Measurements from ENCODE around the gene NTRK2.
"Not testable (repeated sequence)": the region's sequence is repeated elsewhere in the genome, so short reads cannot be mapped to it uniquely, and the experiment has no call there.

NTRK2 gene

GRCh38 chr9:84897362-84898094, 228.0 kb downstream of the NTRK2 start:
- no peak for DNase-seq

DNA sequence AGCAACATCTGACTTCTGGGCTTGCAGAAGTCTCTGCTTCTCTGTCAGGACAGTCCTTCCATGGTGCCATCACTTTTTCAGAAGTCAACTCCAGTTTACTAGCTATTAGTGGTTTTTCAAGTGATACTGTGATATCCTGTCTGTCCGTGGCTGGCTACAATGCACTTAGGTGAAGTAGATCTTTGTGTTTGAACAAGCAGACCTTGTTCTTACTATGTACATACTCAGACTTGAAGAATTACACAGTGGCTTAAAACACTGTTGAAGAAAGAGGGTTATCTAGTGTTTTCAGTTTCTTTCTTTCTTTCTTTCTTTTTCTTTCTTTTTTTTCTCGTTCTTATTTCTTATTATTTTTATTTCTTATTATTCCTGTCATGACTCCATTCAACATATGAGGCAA, 228.7 kb downstream of the NTRK2 start:
- no peak for DNase-seq

DNA sequence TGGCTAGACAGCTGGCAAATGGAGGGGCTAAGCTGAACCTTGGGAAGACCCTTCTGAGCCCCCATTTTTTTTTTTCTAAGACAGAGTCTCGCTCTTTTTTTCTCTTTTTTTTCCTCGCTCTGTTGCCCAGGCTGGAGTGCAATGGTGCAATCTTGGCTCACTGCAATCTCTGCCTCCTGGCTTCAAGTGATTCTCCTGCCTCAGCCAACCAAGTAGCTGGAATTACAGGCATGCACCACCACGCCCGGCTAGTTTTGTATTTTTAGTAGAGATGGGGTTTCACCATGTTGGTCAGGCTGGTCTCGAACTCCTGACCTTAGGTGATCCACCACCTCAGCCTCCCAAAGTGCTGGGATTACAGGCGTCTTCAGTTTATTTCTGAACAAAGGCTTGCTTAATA, 229.1 kb downstream of the NTRK2 start:
- not testable (repeated sequence) for DNase-seq

- DNase-seq = no peak
Observed at GRCh38 chr9:84899326-84899725, 229.8 kb downstream of the NTRK2 start.

DNA sequence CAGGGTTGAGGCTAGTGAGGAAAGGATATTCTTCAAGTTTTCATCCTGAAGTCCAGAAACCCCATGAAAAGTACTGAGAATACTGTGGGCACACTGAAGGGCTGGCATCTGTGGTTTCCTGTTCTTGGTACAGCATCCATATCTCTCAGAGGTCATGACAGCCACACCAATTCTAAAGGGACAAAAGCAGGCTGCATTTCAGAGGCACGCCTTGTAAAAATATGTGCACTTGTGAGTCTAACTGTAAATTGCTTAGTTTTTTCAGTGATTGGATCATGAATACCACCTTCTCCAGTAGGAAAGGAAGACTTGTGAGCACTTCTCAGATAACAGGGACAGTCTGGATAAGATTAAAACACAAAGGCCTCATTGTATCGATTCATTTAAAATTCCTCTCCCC, 230.9 kb downstream of the NTRK2 start:
- no peak for DNase-seq

GRCh38 chr9:84903963-84904362, 234.4 kb downstream of the NTRK2 start:
- DNase-seq = no peak

DNA sequence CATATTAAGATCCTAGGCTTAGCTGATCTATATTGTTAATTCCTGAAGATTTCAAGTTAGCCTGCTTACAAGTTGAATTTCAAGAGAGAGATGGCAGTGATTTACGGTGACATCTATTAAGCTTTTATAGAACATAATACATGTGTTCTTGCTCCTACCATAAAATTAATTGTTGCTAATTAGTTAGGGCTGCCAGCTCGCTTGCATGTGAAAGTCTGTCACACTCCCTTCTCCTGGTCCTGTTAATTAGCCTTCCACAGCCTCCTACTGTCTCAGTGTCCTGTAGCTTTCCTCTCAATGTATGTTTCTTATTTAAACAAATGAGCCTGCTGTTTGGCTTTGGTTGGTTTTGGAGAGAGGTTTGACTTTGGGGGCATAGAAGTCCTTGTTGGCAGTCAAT, 247.2 kb downstream of the NTRK2 start:
- no peak for DNase-seq

GRCh38 chr9:84917366-84918070, 248.0 kb downstream of the NTRK2 start:
- peak in 3 of 4 experiments; percentile 4 to 9 (median 4) for DNase-seq

DNA sequence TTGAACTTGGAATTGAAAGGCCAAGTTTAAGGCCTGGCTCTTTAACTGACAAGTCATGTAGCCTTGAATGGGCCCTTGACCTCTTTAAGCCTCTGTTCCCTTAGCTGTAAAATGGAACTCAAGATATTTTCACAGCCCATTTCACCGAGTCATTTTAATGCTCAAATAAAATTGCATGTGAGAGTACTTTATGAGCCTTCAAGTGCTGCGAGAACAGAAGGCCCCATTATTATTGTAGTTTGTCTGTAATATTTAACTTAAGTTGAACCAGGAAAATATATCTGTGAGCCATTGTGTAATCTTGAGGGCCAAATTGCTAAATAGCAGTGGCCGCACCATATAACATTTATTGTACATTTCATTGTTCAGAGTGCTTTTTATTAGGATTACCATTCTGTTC, 249.9 kb downstream of the NTRK2 start:
- DNase-seq = no peak

- DNase-seq = no peak
Observed at GRCh38 chr9:84921175-84921574, 251.6 kb downstream of the NTRK2 start.

GRCh38 chr9:84922051-84922450, 252.5 kb downstream of the NTRK2 start:
- no peak for DNase-seq

GRCh38 chr9:84924266-84924665, 254.7 kb downstream of the NTRK2 start:
- DNase-seq = no peak

- DNase-seq = no peak
Observed at GRCh38 chr9:84925225-84925872, 255.8 kb downstream of the NTRK2 start.

GRCh38 chr9:84926793-84927192, 257.3 kb downstream of the NTRK2 start:
- DNase-seq = no peak

- DNase-seq = no peak
Observed at GRCh38 chr9:84928419-84928818, 258.9 kb downstream of the NTRK2 start.

GRCh38 chr9:84929068-84929467, 259.5 kb downstream of the NTRK2 start:
- DNase-seq = no peak

- DNase-seq = no peak
Observed at GRCh38 chr9:84932915-84933527, 263.5 kb downstream of the NTRK2 start.

GRCh38 chr9:84935528-84936117, 266.1 kb downstream of the NTRK2 start:
- no peak for DNase-seq

DNA sequence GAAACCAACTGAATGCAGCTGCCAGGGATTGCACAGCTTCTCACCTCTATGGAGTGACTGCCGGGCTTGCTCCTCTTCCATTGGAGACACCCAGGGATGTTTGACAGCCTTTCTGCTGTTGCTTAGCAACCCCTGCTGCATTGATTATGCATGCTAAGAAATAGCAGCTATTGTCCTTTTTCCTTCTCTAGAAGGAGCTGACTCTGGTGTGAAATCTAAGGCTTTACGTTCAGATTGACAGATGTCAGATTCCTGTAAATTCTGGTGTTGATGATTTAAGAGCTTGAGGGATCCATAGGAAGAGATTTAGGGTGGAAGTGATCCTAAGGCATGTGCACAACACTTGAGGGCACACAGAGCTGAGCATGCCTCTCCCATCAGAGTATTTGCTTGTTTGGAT, 267.7 kb downstream of the NTRK2 start:
- DNase-seq = no peak

DNA sequence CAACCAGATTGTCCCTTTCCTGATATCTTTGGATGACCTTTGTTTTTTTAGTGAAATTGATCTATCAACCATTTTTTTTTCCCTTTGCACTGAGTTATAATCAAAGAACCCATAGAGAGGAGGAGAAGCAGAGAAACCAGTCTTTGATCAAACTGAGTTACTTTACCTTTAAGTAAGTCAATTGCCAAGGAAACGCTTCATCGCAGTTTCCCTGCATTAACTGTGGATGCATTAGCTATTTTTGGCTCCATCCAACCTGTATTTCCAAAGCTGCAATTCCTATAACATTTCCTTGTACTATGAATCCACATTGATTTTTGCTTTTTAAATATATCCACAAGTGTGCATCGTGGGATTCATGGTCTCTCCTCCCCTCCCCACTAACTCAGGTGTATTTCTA, 268.1 kb downstream of the NTRK2 start:
- DNase-seq = no peak

- no peak for DNase-seq
Observed at GRCh38 chr9:84939774-84940173, 270.2 kb downstream of the NTRK2 start.

DNA sequence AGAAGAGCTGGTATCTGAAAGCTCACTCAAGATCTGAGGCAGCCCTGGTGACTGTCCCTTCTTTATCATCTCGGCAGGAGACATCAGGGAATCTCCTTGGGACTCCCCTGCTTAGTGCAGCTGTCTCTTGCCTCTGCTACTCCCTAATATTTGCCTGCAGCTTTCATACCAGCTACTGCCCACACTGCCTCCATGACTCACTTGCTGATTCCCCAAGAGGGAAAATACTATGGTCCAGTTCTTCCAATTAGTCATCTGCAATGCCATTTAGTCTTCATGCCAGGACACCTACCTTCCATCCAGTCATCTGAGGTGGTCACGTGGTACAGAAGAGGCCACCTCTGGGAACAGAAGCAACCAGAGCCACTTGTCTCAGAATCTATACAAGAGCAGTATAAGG, 270.8 kb downstream of the NTRK2 start:
- DNase-seq = no peak

- DNase-seq = no peak
Observed at GRCh38 chr9:84941792-84942191, 272.3 kb downstream of the NTRK2 start.
